CD14-positive monocyte (primary cell): Measurements from ENCODE around the gene MBD3L4. TPM values are rescaled to one million over a fixed set of nuclear protein-coding genes. Genes with fewer than 3 reads are reported as not detected.

Experiments
- DNase-seq, 3 donors: peaks; one replicate each; pipeline ENCODE4 v3.0.0-alpha.2; 2011 to 2022
- H2AFZ ChIP-seq: 2 replicates; pipeline ENCODE4 v1.6.0; 2012; ENCODE audit warnings: mild to moderate bottlenecking, low read depth, low read length, inconsistent platforms; ENCODE audit not compliant: insufficient read depth, poor library complexity, severe bottlenecking
- H3K27ac ChIP-seq, 2 donors: 1 replicate in 1 of 2; 2 replicates in 1 of 2; pipeline ENCODE4 v1.5.1; 2012 to 2013; ENCODE audit warnings: low read length in 2 of 2, control low read depth in 1 of 2, inconsistent platforms in 1 of 2, low read depth in 1 of 2, mild to moderate bottlenecking in 1 of 2
- H3K27me3 ChIP-seq, 2 donors: one replicate each; pipeline versions ENCODE4 v1.6.0 to v1.6.1; 2011 to 2013; ENCODE audit warnings: low read length in 2 of 2; ENCODE audit not compliant: control insufficient read depth in 2 of 2, insufficient read depth in 2 of 2
- H3K36me3 ChIP-seq, 2 donors: replicated peaks in 1 of 2; 1 replicate in 1 of 2; 2 replicates in 1 of 2; pipeline versions ENCODE4 v1.5.1 to v1.6.1; 2012 to 2013; ENCODE audit warnings: low read length in 2 of 2, control low read depth in 1 of 2, inconsistent platforms in 1 of 2, mild to moderate bottlenecking in 1 of 2; ENCODE audit not compliant: insufficient read depth in 2 of 2, control insufficient read depth in 1 of 2
- H3K4me1 ChIP-seq, 2 donors: 1 replicate in 1 of 2; 2 replicates in 1 of 2; pipeline versions ENCODE4 v1.5.1 to v1.6.1; 2012 to 2013; ENCODE audit warnings: low read length in 2 of 2, control low read depth in 1 of 2, inconsistent platforms in 1 of 2, mild to moderate bottlenecking in 1 of 2, moderate library complexity in 1 of 2; ENCODE audit not compliant: insufficient read depth in 2 of 2, control insufficient read depth in 1 of 2
- H3K4me2 ChIP-seq: replicated peaks from 2 replicates; pipeline ENCODE3; 2012; ENCODE audit warnings: low read length, moderate library complexity, mild to moderate bottlenecking; ENCODE audit not compliant: poor library complexity, severe bottlenecking; ENCODE audit errors: extremely low read depth
- H3K4me3 ChIP-seq, 3 experiments: fragments of 200-600 bp in 1 of 3; sonication (generic) in 1 of 3; replicated peaks in 1 of 3; 1 replicate in 2 of 3; 2 replicates in 1 of 3; pipeline ENCODE4 v1.5.1; 2011 to 2013; ENCODE audit warnings: low read length in 3 of 3, mild to moderate bottlenecking in 3 of 3, control low read depth in 2 of 3, low read depth in 2 of 3, inconsistent platforms in 1 of 3, moderate library complexity in 1 of 3
- H3K79me2 ChIP-seq: 2 replicates; pipeline ENCODE4 v1.6.0; 2012; ENCODE audit warnings: mild to moderate bottlenecking, control low read depth, inconsistent platforms, low read length, moderate library complexity; ENCODE audit not compliant: insufficient read depth
- H3K9ac ChIP-seq: 2 replicates; pipeline ENCODE4 v1.6.0; 2017; ENCODE audit warnings: low read length, mild to moderate bottlenecking; ENCODE audit not compliant: insufficient read depth, poor library complexity, severe bottlenecking
- H3K9me3 ChIP-seq, 2 donors: replicated peaks in 1 of 2; 1 replicate in 1 of 2; 2 replicates in 1 of 2; pipeline versions ENCODE4 v1.5.1 to v1.6.1; 2012 to 2013; ENCODE audit warnings: low read length in 2 of 2, control low read depth in 1 of 2; ENCODE audit not compliant: control insufficient read depth in 1 of 2, insufficient read depth in 1 of 2
- H4K20me1 ChIP-seq: 2 replicates; pipeline ENCODE4 v1.6.0; 2012; ENCODE audit warnings: mild to moderate bottlenecking, low read length, control low read depth, moderate library complexity; ENCODE audit not compliant: insufficient read depth
- H3K27ac Mint-ChIP-seq, 7 donors: one replicate each; pipeline ENCODE4 v1.8.0; 2020; ENCODE audit warnings: mild to moderate bottlenecking in 7 of 7, mixed read lengths in 7 of 7, moderate library complexity in 6 of 7, inconsistent platforms in 2 of 7
- H3K27me3 Mint-ChIP-seq, 3 donors: one replicate each; pipeline ENCODE4 v1.8.0; 2021 to 2022; ENCODE audit warnings: low read depth in 3 of 3, mild to moderate bottlenecking in 3 of 3, mixed read lengths in 3 of 3, moderate library complexity in 3 of 3, inconsistent platforms in 1 of 3
- H3K36me3 Mint-ChIP-seq, 2 donors: one replicate each; pipeline ENCODE4 v1.8.0; 2020; ENCODE audit warnings: mixed read lengths in 2 of 2, inconsistent platforms in 1 of 2, mild to moderate bottlenecking in 1 of 2
- H3K4me1 Mint-ChIP-seq: one replicate; pipeline ENCODE4 v1.8.0; 2020; ENCODE audit warnings: mild to moderate bottlenecking, mixed read lengths
- H3K4me3 Mint-ChIP-seq, 2 donors: one replicate each; pipeline ENCODE4 v1.8.0; 2020; ENCODE audit warnings: mild to moderate bottlenecking in 2 of 2, mixed read lengths in 2 of 2, moderate library complexity in 1 of 2
- H3K9me3 Mint-ChIP-seq, 7 donors: one replicate each; pipeline ENCODE4 v1.8.0; 2020 to 2022; ENCODE audit warnings: mixed read lengths in 7 of 7, mild to moderate bottlenecking in 6 of 7, moderate library complexity in 6 of 7, inconsistent platforms in 2 of 7
- WGBS: methylation state at CpG from one replicate; pipeline ENCODE4 v1.1.5; 2013; ENCODE audit warnings: missing lambda C conversion rate; ENCODE audit not compliant: insufficient coverage; 5-methylcytosine and 5-hydroxymethylcytosine counted together
- intact Hi-C, 2 donors: fragments of 100-400 bp; cut with micrococcal nuclease; formaldehyde crosslinking; loops; one replicate each; pipeline versions ENCODE4 v1.15.0 to v1.15.1; 2023
- polyA plus RNA-seq, 3 donors: library from polyadenylated mRNA; depleted of rRNA in 1 of 3; unstranded in 2 of 3; stranded (reverse) in 1 of 3; fragments of 300-500 nt in 2 of 3; fragments of >200 nt in 1 of 3; fragmentation: Illumina TruSeq in 2 of 3; gene quantifications; 1 replicate in 2 of 3; 2 replicates in 1 of 3; pipeline ENCODE4 v1.2.3, GENCODE V29; 2012 to 2021
- TF ChIP-seq, protein P1 (sequence below): fragments of 200-600 bp; IDR thresholded peaks from one replicate; pipeline ENCODE4 v1.8.0; 2022; ENCODE audit warnings: antibody characterized with exemption, mild to moderate bottlenecking

The MBD3L4 gene
- polyA plus RNA-seq, 3 donors = not detected

DNA sequence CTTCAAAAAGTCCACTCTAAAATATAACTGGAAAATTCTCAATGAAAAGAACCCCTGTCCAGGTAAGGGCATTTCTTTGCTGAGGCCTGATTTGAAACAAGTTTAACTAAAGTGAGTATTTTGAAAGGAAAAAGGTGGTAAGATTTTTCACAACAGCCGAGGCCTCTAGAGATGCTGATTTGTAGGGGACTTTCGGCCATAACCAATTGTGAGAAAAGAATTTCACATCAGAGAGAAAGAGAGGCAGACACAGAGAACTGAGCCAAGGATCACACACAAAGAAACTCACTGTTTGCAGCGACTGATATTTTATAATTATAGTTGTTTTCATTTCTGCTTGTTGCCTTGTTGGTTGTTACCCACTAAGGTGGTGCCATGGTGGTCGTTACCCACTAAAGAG is 43.2 kb downstream of the MBD3L4 start:
- H3K4me1 Mint-ChIP-seq = peaks cover 29% of the 10 kb centered on the region

DNA sequence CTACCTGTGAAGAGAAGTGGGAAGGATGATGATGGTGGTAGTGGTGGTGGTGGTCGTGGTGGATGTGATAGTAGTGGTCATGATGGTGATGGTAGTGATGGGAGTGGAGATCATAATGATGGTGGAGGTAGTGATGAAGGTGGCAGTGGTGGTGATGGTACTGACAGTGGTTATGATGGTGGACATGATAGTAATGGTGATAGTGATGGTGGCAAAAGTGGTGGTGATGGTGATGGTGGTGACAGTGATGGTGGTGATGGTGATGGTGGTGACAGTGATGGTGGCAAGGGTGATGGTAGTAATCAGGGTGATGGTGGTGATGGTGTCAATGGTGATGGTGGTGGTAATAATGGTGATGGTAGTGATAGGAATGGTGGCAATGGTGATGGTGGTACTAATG is 44.9 kb downstream of the MBD3L4 start:
- H3K27me3 Mint-ChIP-seq = peaks cover 3 to 5% (median 4%) of the 10 kb centered on the region in 3 donors
- DNase-seq = no peak
- Histone ChIP-seq H3K4me3 (no peak overlapping the region), H3K4me1 (peaks cover 24 to 33% of the 10 kb centered on the region in 2 donors), H3K9me3 (no peaks in the 10 kb centered on the region), H3K79me2 (no peaks in the 10 kb centered on the region), H3K9ac (no peak overlapping the region), H3K4me2 (no peak overlapping the region), H3K27ac (no peak overlapping the region), H2AFZ (no peak overlapping the region), H3K36me3 (no peaks in the 10 kb centered on the region), H3K27me3 (no peaks in the 10 kb centered on the region), H4K20me1 (no peaks in the 10 kb centered on the region)
- TF ChIP-seq, protein P1, sequence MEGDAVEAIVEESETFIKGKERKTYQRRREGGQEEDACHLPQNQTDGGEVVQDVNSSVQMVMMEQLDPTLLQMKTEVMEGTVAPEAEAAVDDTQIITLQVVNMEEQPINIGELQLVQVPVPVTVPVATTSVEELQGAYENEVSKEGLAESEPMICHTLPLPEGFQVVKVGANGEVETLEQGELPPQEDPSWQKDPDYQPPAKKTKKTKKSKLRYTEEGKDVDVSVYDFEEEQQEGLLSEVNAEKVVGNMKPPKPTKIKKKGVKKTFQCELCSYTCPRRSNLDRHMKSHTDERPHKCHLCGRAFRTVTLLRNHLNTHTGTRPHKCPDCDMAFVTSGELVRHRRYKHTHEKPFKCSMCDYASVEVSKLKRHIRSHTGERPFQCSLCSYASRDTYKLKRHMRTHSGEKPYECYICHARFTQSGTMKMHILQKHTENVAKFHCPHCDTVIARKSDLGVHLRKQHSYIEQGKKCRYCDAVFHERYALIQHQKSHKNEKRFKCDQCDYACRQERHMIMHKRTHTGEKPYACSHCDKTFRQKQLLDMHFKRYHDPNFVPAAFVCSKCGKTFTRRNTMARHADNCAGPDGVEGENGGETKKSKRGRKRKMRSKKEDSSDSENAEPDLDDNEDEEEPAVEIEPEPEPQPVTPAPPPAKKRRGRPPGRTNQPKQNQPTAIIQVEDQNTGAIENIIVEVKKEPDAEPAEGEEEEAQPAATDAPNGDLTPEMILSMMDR = no peak
- H3K4me1 Mint-ChIP-seq = peaks cover 17% of the 10 kb centered on the region
- H3K27ac Mint-ChIP-seq = no peak overlapping the region
- no peaks in the 10 kb centered on the region for H3K36me3 Mint-ChIP-seq
- peaks cover 6 to 14% (median 9%) of the 10 kb centered on the region in 7 donors for H3K9me3 Mint-ChIP-seq
- no peak overlapping the region for H3K4me3 Mint-ChIP-seq
- intact Hi-C loops = no loop called here
- 93% methylated on average over 1 of the region's 1 CpG for WGBS

More for the DNA sequence above, 43.2 kb downstream of the MBD3L4 start:
- Mint-ChIP-seq H3K27ac (peak overlapping the region in 1 of 7 donors; percentile 92), H3K36me3 (no peaks in the 10 kb centered on the region), H3K27me3 (peaks cover 1 to 3% (median 2%) of the 10 kb centered on the region in 3 donors), H3K9me3 (peaks cover 6 to 14% (median 9%) of the 10 kb centered on the region in 7 donors), H3K4me3 (peak overlapping the region in 1 of 2 donors; percentile 88)
- H3K9me3 ChIP-seq = no peaks in the 10 kb centered on the region
- H3K36me3 ChIP-seq = no peaks in the 10 kb centered on the region
- DNase-seq = no peak
- no peak overlapping the region for H3K9ac ChIP-seq
- intact Hi-C loops = no loop called here
- H2AFZ ChIP-seq = no peak overlapping the region
- TF ChIP-seq, protein P1 = no peak
- no peaks in the 10 kb centered on the region for H4K20me1 ChIP-seq
- no peaks in the 10 kb centered on the region for H3K79me2 ChIP-seq
- H3K27me3 ChIP-seq = no peaks in the 10 kb centered on the region
- H3K4me1 ChIP-seq = peaks cover 38 to 51% of the 10 kb centered on the region in 2 donors
- H3K4me2 ChIP-seq = no peak overlapping the region
- no CpG with 5 or more reads among the region's 4 CpGs for WGBS
- no peak overlapping the region for H3K27ac ChIP-seq
- H3K4me3 ChIP-seq = peak overlapping the region in 1 of 3 experiments; percentile 37
